ENCODE measurements around the gene SPAG17. TPM values are rescaled to one million over a fixed set of nuclear protein-coding genes. Genes with fewer than 3 reads are reported as not detected.

The SPAG17 gene
- total and polyA plus RNA-seq, 2 donors (not counting 1 experiment from before 2014, with no cell fraction given): not detected

DNA sequence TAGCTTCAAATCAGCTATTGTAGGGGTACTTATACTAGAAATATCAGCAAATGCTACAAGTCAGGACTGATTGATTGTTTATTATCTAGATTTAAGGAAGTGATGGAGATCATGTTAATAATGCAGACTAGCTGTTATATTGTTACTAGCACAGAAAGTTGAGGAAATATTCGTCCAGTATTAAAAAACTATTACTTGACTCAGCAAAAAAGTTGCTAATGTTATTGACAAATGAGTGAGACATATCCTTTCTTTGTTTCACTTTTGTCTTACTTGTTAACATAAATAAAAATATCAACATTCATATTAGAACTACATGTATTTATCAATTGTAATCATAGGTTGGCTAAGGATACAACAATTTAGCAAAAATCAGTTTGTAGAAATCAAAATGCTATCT is 141.4 kb downstream of the SPAG17 start:
- Mint-ChIP-seq H3K9me3 (ENCODE audit: insufficient read depth) (no peaks in the 10 kb centered on the region), H3K27ac (no peak overlapping the region), H3K4me1 (no peaks in the 10 kb centered on the region), H3K27me3 (no peaks in the 10 kb centered on the region), H3K4me3 (no peak overlapping the region)
- intact Hi-C loops (cut with micrococcal nuclease): no loop called here
- TF ChIP-seq EZH2 (IDR thresholded peaks at IDR 0.05; ENCODE audit: borderline replicate concordance, insufficient read depth, low read depth, low read length, poor library complexity, severe bottlenecking): no peak
- TF ChIP-seq, protein P1, sequence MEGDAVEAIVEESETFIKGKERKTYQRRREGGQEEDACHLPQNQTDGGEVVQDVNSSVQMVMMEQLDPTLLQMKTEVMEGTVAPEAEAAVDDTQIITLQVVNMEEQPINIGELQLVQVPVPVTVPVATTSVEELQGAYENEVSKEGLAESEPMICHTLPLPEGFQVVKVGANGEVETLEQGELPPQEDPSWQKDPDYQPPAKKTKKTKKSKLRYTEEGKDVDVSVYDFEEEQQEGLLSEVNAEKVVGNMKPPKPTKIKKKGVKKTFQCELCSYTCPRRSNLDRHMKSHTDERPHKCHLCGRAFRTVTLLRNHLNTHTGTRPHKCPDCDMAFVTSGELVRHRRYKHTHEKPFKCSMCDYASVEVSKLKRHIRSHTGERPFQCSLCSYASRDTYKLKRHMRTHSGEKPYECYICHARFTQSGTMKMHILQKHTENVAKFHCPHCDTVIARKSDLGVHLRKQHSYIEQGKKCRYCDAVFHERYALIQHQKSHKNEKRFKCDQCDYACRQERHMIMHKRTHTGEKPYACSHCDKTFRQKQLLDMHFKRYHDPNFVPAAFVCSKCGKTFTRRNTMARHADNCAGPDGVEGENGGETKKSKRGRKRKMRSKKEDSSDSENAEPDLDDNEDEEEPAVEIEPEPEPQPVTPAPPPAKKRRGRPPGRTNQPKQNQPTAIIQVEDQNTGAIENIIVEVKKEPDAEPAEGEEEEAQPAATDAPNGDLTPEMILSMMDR (IDR thresholded peaks at IDR 0.05): no peak
- no peak overlapping the region for H2AFZ ChIP-seq (ENCODE audit: insufficient read depth, low read depth, low read length, poor library complexity, severe bottlenecking)
- H4K20me1 ChIP-seq (ENCODE audit: control insufficient read depth, insufficient read depth, low read length, poor library complexity, severe bottlenecking): no peaks in the 10 kb centered on the region
- no peak overlapping the region for H3K4me2 ChIP-seq (replicated peaks; ENCODE audit: low read depth, low read length, poor library complexity, severe bottlenecking)
- H3K27ac ChIP-seq (ENCODE audit: low read length in 2 of 2): no peak overlapping the region
- ATAC-seq (ENCODE audit: low read depth): no peak
- no peaks in the 10 kb centered on the region for H3K79me2 ChIP-seq (ENCODE audit: control insufficient read depth, insufficient read depth, low read length)
- H3K9me3 ChIP-seq (ENCODE audit: control extremely low read depth in 1 of 3, control insufficient read depth in 2 of 3, insufficient read depth in 1 of 3, low read length in 2 of 3): peaks cover 0 to 9% (median 0%) of the 10 kb centered on the region in 3 donors
- no CpG with 5 or more reads among the region's 1 CpG for WGBS (ENCODE audit: insufficient coverage)
- DNase-seq: no peak
- ChIA-PET CTCF (no interaction called here), POLR2A (no interaction called here)
- no peak overlapping the region for H3K4me3 ChIP-seq (ENCODE audit: control extremely low read depth in 1 of 5, extremely low read depth in 1 of 5, insufficient read depth in 1 of 5, low read depth in 2 of 5, low read length in 4 of 5)
- H3K27me3 ChIP-seq (replicated peaks in 1 of 4; ENCODE audit: control extremely low read depth in 1 of 4, control insufficient read depth in 3 of 4, insufficient read depth in 4 of 4, low read length in 3 of 4): no peaks in the 10 kb centered on the region
- no peaks in the 10 kb centered on the region for H3K4me1 ChIP-seq (ENCODE audit: control insufficient read depth in 2 of 2, insufficient read depth in 2 of 2, low read length in 2 of 2)
- no peak overlapping the region for H3K9ac ChIP-seq (ENCODE audit: low read length)
- no peaks in the 10 kb centered on the region for H3K36me3 ChIP-seq (replicated peaks in 1 of 2; ENCODE audit: control extremely low read depth in 1 of 2, control insufficient read depth in 1 of 2, extremely low read depth in 1 of 2, insufficient read depth in 2 of 2, low read length in 1 of 2)

DNA sequence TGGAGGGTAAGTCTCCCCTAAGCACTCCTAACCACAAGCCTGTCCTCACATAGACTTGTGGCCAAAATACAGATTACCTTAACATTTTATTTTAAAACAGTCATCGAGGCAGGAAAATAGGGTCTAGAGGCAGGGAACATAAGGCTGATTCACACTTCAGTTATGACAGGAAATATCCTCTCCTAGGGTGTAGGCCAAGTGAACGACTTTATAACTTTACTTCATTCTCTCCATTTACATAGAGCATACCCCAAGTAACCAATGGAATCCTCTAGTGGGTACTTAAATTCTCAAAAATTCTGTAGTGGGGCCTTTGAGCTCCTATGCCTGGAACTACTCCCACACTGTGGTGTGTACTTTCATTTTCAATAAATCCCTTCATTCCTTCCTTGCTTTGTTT is 142.5 kb downstream of the SPAG17 start:
- Mint-ChIP-seq H3K4me1 (no peaks in the 10 kb centered on the region), H3K9me3 (ENCODE audit: insufficient read depth) (no peaks in the 10 kb centered on the region), H3K27ac (no peak overlapping the region), H3K27me3 (peaks cover 2% of the 10 kb centered on the region), H3K4me3 (no peak overlapping the region)
- no peaks in the 10 kb centered on the region for H3K4me1 ChIP-seq (ENCODE audit: control insufficient read depth in 2 of 2, insufficient read depth in 2 of 2, low read length in 2 of 2)
- no peak overlapping the region for H3K4me2 ChIP-seq (replicated peaks; ENCODE audit: low read depth, low read length, poor library complexity, severe bottlenecking)
- H3K36me3 ChIP-seq (replicated peaks in 1 of 2; ENCODE audit: control extremely low read depth in 1 of 2, control insufficient read depth in 1 of 2, extremely low read depth in 1 of 2, insufficient read depth in 2 of 2, low read length in 1 of 2): no peaks in the 10 kb centered on the region
- H3K9me3 ChIP-seq (ENCODE audit: control extremely low read depth in 1 of 3, control insufficient read depth in 2 of 3, insufficient read depth in 1 of 3, low read length in 2 of 3): peaks cover 0 to 3% (median 0%) of the 10 kb centered on the region in 3 donors
- H3K79me2 ChIP-seq (ENCODE audit: control insufficient read depth, insufficient read depth, low read length): no peaks in the 10 kb centered on the region
- no peak for TF ChIP-seq EZH2 (IDR thresholded peaks at IDR 0.05; ENCODE audit: borderline replicate concordance, insufficient read depth, low read depth, low read length, poor library complexity, severe bottlenecking)
- TF ChIP-seq, protein P1 (IDR thresholded peaks at IDR 0.05): no peak
- H3K27me3 ChIP-seq (replicated peaks in 1 of 4; ENCODE audit: control extremely low read depth in 1 of 4, control insufficient read depth in 3 of 4, insufficient read depth in 4 of 4, low read length in 3 of 4): no peaks in the 10 kb centered on the region
- WGBS (ENCODE audit: insufficient coverage): 70% methylated on average over 2 of the region's 2 CpGs
- H3K4me3 ChIP-seq (ENCODE audit: control extremely low read depth in 1 of 5, extremely low read depth in 1 of 5, insufficient read depth in 1 of 5, low read depth in 2 of 5, low read length in 4 of 5): no peak overlapping the region
- POLR2A ChIA-PET: no interaction called here
- no peaks in the 10 kb centered on the region for H4K20me1 ChIP-seq (ENCODE audit: control insufficient read depth, insufficient read depth, low read length, poor library complexity, severe bottlenecking)
- H2AFZ ChIP-seq (ENCODE audit: insufficient read depth, low read depth, low read length, poor library complexity, severe bottlenecking): no peak overlapping the region
- no peak overlapping the region for H3K9ac ChIP-seq (ENCODE audit: low read length)
- intact Hi-C loops (cut with micrococcal nuclease): no loop called here
- CTCF ChIA-PET: no interaction called here
- ATAC-seq (ENCODE audit: low read depth) (no peak), DNase-seq (no peak)
- no peak overlapping the region for H3K27ac ChIP-seq (ENCODE audit: low read length in 2 of 2)

Data from B cell (primary cell).